Karpas-422 (cell line): Measurements from ENCODE around the gene PTPN14. TPM values are rescaled to one million over a fixed set of nuclear protein-coding genes. Genes with fewer than 3 reads are reported as not detected.

ENCODE experiments used
- DNase-seq: peaks from one replicate; pipeline ENCODE4 v3.0.0-alpha.2; 2015
- H2AFZ ChIP-seq: fragments of 200-600 bp; sonication (generic); 2 replicates; pipeline ENCODE4 v1.6.1; 2014; ENCODE audit warnings: antibody characterized with exemption, low read length, mixed read lengths
- H3K27ac ChIP-seq: fragments of 200-600 bp; sonication (generic); 2 replicates; pipeline ENCODE4 v1.5.1; 2014; ENCODE audit warnings: mild to moderate bottlenecking, low read length, moderate library complexity
- H3K27me3 ChIP-seq: fragments of 200-600 bp; sonication (generic); 2 replicates; pipeline ENCODE4 v1.6.1; 2014; ENCODE audit warnings: low read length, mixed read lengths
- H3K36me3 ChIP-seq: fragments of 200-600 bp; sonication (generic); 2 replicates; pipeline ENCODE4 v1.6.1; 2014; ENCODE audit warnings: low read length, mixed read lengths; ENCODE audit not compliant: insufficient read depth
- H3K4me1 ChIP-seq: fragments of 200-600 bp; sonication (generic); 2 replicates; pipeline ENCODE4 v1.6.1; 2014; ENCODE audit warnings: mild to moderate bottlenecking, low read length, mixed read lengths
- H3K4me2 ChIP-seq: fragments of 200-600 bp; sonication (generic); 2 replicates; pipeline ENCODE4 v1.6.1; 2014; ENCODE audit warnings: low read length, low read depth, mild to moderate bottlenecking; ENCODE audit not compliant: poor library complexity, severe bottlenecking
- H3K4me3 ChIP-seq: fragments of 200-600 bp; sonication (generic); 2 replicates; pipeline ENCODE4 v1.5.1; 2014; ENCODE audit warnings: mild to moderate bottlenecking, antibody characterized with exemption, low read length, mixed read lengths
- H3K79me2 ChIP-seq: fragments of 200-600 bp; sonication (generic); 2 replicates; pipeline ENCODE4 v1.6.1; 2014; ENCODE audit warnings: mild to moderate bottlenecking, low read length, mixed read lengths
- H3K9ac ChIP-seq: fragments of 200-600 bp; sonication (generic); 2 replicates; pipeline ENCODE4 v1.6.0; 2014; ENCODE audit warnings: low read length
- H3K9me2 ChIP-seq: fragments of 200-600 bp; sonication (generic), shearing (Covaris generic); replicated peaks from 2 replicates; pipeline ENCODE4 v1.6.0; 2014; ENCODE audit warnings: mild to moderate bottlenecking, low read length, moderate library complexity; ENCODE audit not compliant: insufficient read depth
- H3K9me3 ChIP-seq: fragments of 300-700, 200-600 bp; sonication (generic); 2 replicates; pipeline ENCODE4 v1.6.1; 2014; ENCODE audit warnings: low read length, mixed read lengths
- H4K20me1 ChIP-seq: fragments of 200-600 bp; sonication (generic); 2 replicates; pipeline ENCODE4 v1.6.1; 2014; ENCODE audit warnings: mild to moderate bottlenecking, antibody characterized with exemption, low read length, low read depth; ENCODE audit not compliant: insufficient read depth
- total RNA-seq: library from RNA; depleted of rRNA; stranded (reverse); fragments of >200 nt; shearing (Covaris generic); gene quantifications from 2 replicates; pipeline ENCODE4 v1.2.3, GENCODE V29; 2014; ENCODE audit warnings: low replicate concordance

Gene PTPN14
- total RNA-seq, 1 experiment from 2014 or later, result 0.56 TPM

GRCh38 chr1:214364786-214365295, 186.6 kb downstream of the PTPN14 start:
- no peaks in the 10 kb centered on the region for H3K9me2 ChIP-seq
- H3K4me2 ChIP-seq, result no peak overlapping the region
- DNase-seq, result no peak
- no peaks in the 10 kb centered on the region for H3K9me3 ChIP-seq
- no peak overlapping the region for H3K27ac ChIP-seq
- H3K4me1 ChIP-seq, result peaks cover 9% of the 10 kb centered on the region
- no peaks in the 10 kb centered on the region for H3K36me3 ChIP-seq
- H3K4me3 ChIP-seq, result no peak overlapping the region
- H3K79me2 ChIP-seq, result no peaks in the 10 kb centered on the region
- H4K20me1 ChIP-seq, result no peaks in the 10 kb centered on the region
- no peaks in the 10 kb centered on the region for H3K27me3 ChIP-seq
- no peak overlapping the region for H3K9ac ChIP-seq
- no peak overlapping the region for H2AFZ ChIP-seq

- no peaks in the 10 kb centered on the region for H3K36me3 ChIP-seq
- no peak for DNase-seq
- no peaks in the 10 kb centered on the region for H3K79me2 ChIP-seq
- H3K4me1 ChIP-seq, result peaks cover 9% of the 10 kb centered on the region
- no peak overlapping the region for H3K4me3 ChIP-seq
- no peak overlapping the region for H3K9ac ChIP-seq
- no peak overlapping the region for H3K27ac ChIP-seq
- H3K4me2 ChIP-seq, result no peak overlapping the region
- no peaks in the 10 kb centered on the region for H4K20me1 ChIP-seq
- H3K27me3 ChIP-seq, result no peaks in the 10 kb centered on the region
- H3K9me3 ChIP-seq, result no peaks in the 10 kb centered on the region
- no peak overlapping the region for H2AFZ ChIP-seq
- no peaks in the 10 kb centered on the region for H3K9me2 ChIP-seq
These were observed 187.0 kb downstream of the PTPN14 start for GRCh38 chr1:214364386-214364785.

GRCh38 chr1:214363386-214363785, 188.0 kb downstream of the PTPN14 start:
- Histone ChIP-seq H3K9me2 (no peaks in the 10 kb centered on the region), H3K36me3 (no peaks in the 10 kb centered on the region), H3K4me2 (no peak overlapping the region), H3K27me3 (no peaks in the 10 kb centered on the region), H3K4me1 (peaks cover 9% of the 10 kb centered on the region), H3K27ac (no peak overlapping the region), H2AFZ (no peak overlapping the region), H4K20me1 (no peaks in the 10 kb centered on the region), H3K4me3 (no peak overlapping the region), H3K9ac (no peak overlapping the region), H3K79me2 (no peaks in the 10 kb centered on the region), H3K9me3 (no peaks in the 10 kb centered on the region)
- no peak for DNase-seq

GRCh38 chr1:214362188-214362882, 189.1 kb downstream of the PTPN14 start:
- Histone ChIP-seq H3K9me3 (no peaks in the 10 kb centered on the region), H4K20me1 (no peaks in the 10 kb centered on the region), H3K36me3 (no peaks in the 10 kb centered on the region), H2AFZ (no peak overlapping the region), H3K9me2 (no peaks in the 10 kb centered on the region), H3K4me3 (no peak overlapping the region), H3K79me2 (no peaks in the 10 kb centered on the region), H3K9ac (no peak overlapping the region), H3K4me1 (peaks cover 7% of the 10 kb centered on the region), H3K27me3 (no peaks in the 10 kb centered on the region), H3K4me2 (no peak overlapping the region), H3K27ac (no peak overlapping the region)
- DNase-seq, result no peak

- no peak overlapping the region for H3K9ac ChIP-seq
- H3K9me3 ChIP-seq, result no peaks in the 10 kb centered on the region
- no peak overlapping the region for H2AFZ ChIP-seq
- no peaks in the 10 kb centered on the region for H3K79me2 ChIP-seq
- H3K27me3 ChIP-seq, result no peaks in the 10 kb centered on the region
- H3K4me3 ChIP-seq, result no peak overlapping the region
- H4K20me1 ChIP-seq, result no peaks in the 10 kb centered on the region
- H3K4me2 ChIP-seq, result no peak overlapping the region
- H3K27ac ChIP-seq, result no peak overlapping the region
- H3K4me1 ChIP-seq, result 0 out of 2 replicates have a peak, but pooled peaks cover 3% of the 10 kb centered on the region
- DNase-seq, result no peak
- no peaks in the 10 kb centered on the region for H3K9me2 ChIP-seq
- no peaks in the 10 kb centered on the region for H3K36me3 ChIP-seq
These were observed 189.8 kb downstream of the PTPN14 start for GRCh38 chr1:214361636-214362035.

GRCh38 chr1:214360525-214361164, 190.8 kb downstream of the PTPN14 start:
- Histone ChIP-seq H3K9me2 (no peaks in the 10 kb centered on the region), H3K4me1 (0 out of 2 replicates have a peak, but pooled peaks cover 3% of the 10 kb centered on the region), H3K27ac (no peak overlapping the region), H3K9me3 (no peaks in the 10 kb centered on the region), H3K4me3 (no peak overlapping the region), H3K79me2 (no peaks in the 10 kb centered on the region), H3K9ac (no peak overlapping the region), H3K36me3 (no peaks in the 10 kb centered on the region), H3K4me2 (no peak overlapping the region), H3K27me3 (no peaks in the 10 kb centered on the region), H4K20me1 (no peaks in the 10 kb centered on the region), H2AFZ (no peak overlapping the region)
- DNase-seq, result no peak

- Histone ChIP-seq H3K4me1 (0 out of 2 replicates have a peak, but pooled peaks cover 3% of the 10 kb centered on the region), H3K36me3 (no peaks in the 10 kb centered on the region), H3K27ac (no peak overlapping the region), H3K27me3 (no peaks in the 10 kb centered on the region), H3K79me2 (no peaks in the 10 kb centered on the region), H2AFZ (no peak overlapping the region), H3K9me2 (no peaks in the 10 kb centered on the region), H3K4me3 (no peak overlapping the region), H3K4me2 (no peak overlapping the region), H3K9ac (no peak overlapping the region), H4K20me1 (no peaks in the 10 kb centered on the region), H3K9me3 (no peaks in the 10 kb centered on the region)
- DNase-seq, result no peak
These were observed 191.3 kb downstream of the PTPN14 start for GRCh38 chr1:214360116-214360515.

- H3K9me2 ChIP-seq, result no peaks in the 10 kb centered on the region
- DNase-seq, result no peak
- no peaks in the 10 kb centered on the region for H3K27me3 ChIP-seq
- H4K20me1 ChIP-seq, result no peaks in the 10 kb centered on the region
- no peak overlapping the region for H3K27ac ChIP-seq
- H3K4me1 ChIP-seq, result no peaks in the 10 kb centered on the region
- H3K4me3 ChIP-seq, result no peak overlapping the region
- H2AFZ ChIP-seq, result no peak overlapping the region
- H3K4me2 ChIP-seq, result no peak overlapping the region
- H3K79me2 ChIP-seq, result no peaks in the 10 kb centered on the region
- H3K36me3 ChIP-seq, result no peaks in the 10 kb centered on the region
- no peak overlapping the region for H3K9ac ChIP-seq
- no peaks in the 10 kb centered on the region for H3K9me3 ChIP-seq
These were observed 196.8 kb downstream of the PTPN14 start for GRCh38 chr1:214354440-214355148.
